ENCODE results near the gene LGR4.

Gene LGR4

DNA sequence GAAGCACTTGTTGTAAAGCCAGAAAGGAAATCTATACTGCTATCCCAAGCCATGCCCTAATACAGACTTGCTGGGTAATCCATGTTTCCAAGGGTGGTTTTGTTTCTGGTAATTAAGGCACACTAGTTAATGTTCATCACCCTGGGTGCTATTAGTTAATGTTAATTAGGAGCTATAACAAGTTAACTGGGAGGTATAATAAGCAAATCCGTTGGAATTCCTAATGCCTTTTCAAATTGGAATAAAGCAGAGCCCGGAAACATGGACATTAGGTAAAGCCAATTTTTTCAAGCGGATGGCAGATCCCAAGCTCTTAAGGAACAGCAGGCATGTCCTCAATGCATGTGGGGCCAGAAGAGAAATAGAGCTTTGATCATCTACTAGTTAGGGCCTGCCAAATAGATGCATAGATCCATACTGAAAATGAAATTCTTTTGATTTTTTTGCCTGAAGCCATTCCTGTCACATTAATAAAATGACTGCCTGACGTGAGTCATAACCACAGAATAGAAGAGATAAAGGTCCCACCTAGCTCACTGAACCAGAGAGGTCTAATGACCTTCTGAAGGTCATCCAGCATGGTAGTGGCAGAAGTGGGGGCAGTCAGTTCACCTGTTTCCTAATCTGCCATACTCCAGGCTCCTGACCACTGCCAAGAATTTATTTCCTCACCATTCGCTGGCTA, 81.1 kb downstream of the LGR4 start:
- in situ Hi-C loops (cut with MboI; ENCODE audit: low pct_unique_long_range_greater_than_20kb, low sequenced_read_pairs) = no loop called here
- DNase-seq = no peak

DNA sequence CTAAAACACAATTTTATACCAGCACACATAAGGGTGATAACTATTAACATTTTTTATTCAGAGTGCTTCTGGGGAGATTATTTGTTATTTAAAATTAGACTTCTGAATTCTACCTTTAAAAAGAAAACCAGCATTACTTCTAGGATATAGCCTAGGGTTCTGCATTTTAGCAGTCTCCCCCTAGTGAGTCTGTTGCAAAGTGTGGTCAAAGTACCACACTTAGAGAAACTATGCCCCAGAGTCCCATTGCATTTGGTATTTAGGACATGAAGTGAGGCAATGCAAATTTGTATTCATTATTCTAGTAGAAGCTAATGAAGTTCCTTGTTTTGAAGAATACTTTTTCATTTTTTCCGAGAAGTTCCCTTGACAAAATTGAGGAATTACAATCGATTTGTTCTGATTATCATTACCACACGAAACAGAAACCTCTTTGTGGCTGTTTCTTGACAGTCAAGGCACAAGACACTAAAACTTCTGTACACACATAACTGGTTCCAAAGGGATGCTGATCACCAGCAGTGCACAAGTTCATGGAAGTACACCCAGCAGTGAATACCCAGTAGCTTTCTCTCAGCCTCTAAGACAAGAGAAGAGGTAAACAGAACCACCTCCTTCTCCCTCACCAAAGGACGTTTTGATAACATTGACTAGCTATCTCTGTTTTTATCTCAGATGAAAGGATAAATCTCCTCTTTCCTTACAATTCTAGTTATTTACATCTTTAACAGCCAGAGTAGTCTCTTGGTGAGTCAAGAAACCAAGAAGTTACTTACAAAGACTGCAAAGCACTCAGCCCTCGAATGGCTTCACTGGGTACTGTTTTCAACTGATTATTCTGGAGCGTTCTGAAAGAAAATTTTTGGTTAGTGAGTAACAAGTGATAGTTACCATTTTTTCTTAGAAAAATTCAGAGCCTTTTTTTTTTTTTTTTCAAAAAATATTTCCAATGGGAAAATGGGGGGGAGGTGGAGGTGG, 82.0 kb downstream of the LGR4 start:
- no peak for DNase-seq

DNA sequence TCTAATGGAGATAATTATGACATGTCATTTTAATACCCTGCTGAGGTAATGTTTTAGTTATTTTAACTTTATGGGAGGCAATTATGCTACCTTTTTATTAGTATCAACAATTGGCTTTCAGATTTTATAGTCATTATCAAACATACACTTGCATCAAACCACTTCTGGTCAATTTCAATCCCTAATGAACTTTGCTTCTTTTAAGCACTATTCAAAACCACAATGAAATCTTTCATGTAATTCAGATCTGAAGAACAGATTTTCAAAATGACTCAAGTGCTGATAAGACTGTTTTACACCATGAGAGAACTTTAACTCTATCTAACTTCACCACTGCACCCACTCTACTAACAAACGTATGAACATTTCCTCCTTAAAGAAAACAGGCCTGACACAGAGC, 83.7 kb downstream of the LGR4 start:
- in situ Hi-C loops (cut with MboI; ENCODE audit: low pct_unique_long_range_greater_than_20kb, low sequenced_read_pairs) = no loop called here
- no peak for DNase-seq

More for the DNA sequence above, 82.0 kb downstream of the LGR4 start:
- in situ Hi-C loops (cut with MboI; ENCODE audit: low pct_unique_long_range_greater_than_20kb, low sequenced_read_pairs) = no loop called here

DNA sequence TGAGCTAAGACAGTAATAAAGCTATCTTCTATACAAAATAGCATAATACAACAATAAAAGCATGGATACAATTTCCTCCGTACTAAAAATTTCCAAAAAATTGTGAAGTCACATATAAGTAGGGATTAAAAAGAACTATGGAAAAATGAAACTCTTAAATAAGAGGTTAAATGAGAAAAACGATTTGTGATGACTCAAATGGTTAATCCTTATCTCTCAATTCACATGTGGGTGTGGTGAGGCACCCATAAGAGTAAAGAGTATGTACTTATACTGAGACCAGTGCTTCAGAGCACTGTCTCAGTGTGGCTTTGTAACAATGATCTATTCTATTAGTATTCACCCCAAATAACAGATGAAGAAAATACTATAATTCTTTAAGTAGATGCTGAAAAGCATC, 84.6 kb downstream of the LGR4 start:
- no peak for DNase-seq
- in situ Hi-C loops (cut with MboI; ENCODE audit: low pct_unique_long_range_greater_than_20kb, low sequenced_read_pairs) = no loop called here

DNA sequence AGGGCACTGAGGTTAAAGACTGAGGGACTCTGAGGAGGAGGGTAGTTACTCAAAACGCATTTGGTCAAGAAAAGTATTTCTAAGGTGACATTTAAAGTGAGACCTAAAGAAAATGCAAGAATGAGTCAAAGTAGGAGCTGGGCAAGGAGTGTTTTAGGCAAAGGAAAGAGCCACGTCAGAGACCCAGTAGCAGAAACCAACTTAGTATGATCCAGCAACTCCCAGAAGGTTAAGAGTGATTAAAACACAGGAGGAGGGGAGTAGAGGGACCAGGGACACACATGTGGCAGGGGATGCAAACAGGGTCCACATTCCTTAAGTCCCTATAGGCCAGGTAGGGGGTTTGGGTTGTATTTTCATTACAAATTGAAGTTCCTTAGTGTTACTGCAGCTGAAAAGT, 85.2 kb downstream of the LGR4 start:
- no peak for DNase-seq
- in situ Hi-C loops (cut with MboI; ENCODE audit: low pct_unique_long_range_greater_than_20kb, low sequenced_read_pairs) = no loop called here

DNA sequence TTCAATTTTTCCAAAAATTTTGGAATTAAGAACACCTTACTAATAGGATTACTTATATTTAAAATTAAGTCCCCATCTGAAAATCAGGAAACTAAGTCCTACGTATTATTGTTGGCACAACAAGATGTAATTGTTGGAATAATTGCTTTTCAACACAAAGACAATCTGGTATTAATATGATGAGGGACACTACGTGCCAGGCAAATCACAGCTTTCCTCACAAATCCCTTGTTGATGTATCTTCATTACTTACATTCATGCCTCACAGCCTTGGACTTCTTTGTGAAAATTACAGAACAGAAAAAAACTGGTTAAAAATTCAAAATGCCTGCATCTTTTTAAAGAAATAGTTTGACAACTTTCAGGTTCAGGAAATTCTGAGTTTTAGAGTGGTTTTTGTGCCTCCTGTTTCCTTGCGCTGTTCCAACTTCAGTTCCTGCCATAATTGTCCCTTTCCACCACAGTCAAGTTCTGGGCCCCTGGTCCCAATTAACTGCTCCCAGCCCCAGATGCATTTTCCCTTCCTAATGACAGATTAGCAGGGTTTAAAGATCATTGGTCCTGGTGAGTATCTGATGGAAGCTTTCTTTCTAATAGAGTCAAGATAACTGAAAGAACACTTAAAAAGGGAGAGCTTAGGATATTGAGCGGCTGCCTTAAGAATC, 86.3 kb downstream of the LGR4 start:
- no peak for DNase-seq
- in situ Hi-C loops (cut with MboI; ENCODE audit: low pct_unique_long_range_greater_than_20kb, low sequenced_read_pairs) = no loop called here

DNA sequence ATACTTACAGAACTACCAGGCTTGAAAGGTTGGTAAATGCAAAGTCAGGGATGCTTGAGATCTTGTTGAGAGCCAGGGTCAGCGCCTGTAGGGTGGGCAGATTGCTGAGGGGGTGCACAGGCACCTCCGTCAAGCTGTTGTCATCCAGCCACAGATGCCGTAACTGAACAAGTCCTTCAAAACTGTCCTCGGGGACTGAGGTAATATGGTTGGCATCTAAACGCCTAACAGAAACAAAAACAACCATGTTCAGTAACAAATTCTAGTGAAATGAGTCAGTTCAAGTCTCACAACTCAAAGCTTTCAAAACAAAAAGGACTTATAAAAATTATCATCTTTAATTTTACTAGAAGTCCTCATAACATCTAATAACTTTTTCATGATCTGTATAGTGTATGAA, 87.3 kb downstream of the LGR4 start:
- DNase-seq = no peak
- in situ Hi-C loops (cut with MboI; ENCODE audit: low pct_unique_long_range_greater_than_20kb, low sequenced_read_pairs) = no loop called here

DNA sequence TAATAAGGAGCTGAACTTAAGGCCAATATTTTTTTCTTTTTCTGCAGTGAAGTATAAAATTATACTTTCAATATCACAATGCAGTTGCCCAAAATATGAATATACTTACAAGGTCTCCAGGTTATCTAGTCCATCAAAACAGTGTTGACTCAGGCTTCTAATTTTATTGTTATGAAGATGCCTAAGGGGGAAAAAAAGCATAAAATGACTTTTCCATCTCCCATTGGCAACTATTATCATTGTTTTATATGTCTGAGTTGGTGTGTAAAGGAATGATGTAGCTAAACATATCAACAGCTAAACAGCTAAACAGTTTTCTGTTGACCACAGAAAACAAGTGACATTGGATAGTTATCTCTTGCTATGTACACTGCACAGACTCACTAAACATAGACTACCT, 88.4 kb downstream of the LGR4 start:
- DNase-seq = no peak
- in situ Hi-C loops (cut with MboI; ENCODE audit: low pct_unique_long_range_greater_than_20kb, low sequenced_read_pairs) = no loop called here

DNA sequence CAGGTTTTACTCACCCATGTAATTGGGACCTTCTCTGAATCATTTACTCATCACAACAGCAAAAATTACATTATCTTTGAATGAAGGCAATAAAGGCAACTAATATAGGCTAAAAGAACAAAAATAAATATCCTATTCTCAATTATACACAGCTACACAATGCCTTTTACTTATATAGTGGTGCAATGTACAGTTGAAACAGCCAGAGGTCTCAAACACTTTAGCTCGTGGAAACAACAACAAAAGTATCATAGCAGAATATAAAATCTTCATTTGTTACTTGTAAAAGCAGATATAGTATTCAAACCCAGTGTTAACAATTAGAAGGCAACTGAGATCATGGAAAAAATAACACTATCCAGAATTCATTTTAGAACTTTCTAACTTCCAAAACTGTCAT, 88.9 kb downstream of the LGR4 start:
- in situ Hi-C loops (cut with MboI; ENCODE audit: low pct_unique_long_range_greater_than_20kb, low sequenced_read_pairs) = no loop called here

DNA sequence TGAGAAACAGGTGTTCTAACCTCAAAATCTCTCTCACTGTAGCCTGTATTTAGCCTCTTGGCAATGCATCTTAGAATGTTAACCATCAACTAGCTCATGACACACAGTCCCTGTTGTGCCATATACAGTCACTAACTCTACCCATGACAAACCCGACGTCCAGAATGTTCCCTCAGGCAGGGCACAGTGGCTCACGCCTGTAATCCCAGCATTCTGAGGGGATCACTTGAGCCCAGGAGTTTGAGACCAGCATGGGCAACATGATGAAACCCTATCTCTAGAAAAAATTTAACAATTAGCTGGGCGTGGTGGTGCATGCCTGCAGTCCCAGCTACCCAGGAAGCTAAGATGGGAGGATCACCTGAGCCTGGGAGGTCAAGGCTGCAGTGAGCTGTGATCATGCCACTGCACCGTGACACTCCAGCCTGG, 91.3 kb downstream of the LGR4 start:
- DNase-seq = no peak
- in situ Hi-C loops (cut with MboI; ENCODE audit: low pct_unique_long_range_greater_than_20kb, low sequenced_read_pairs) = no loop called here

More for the DNA sequence above, 88.9 kb downstream of the LGR4 start:
- no peak for DNase-seq

DNA sequence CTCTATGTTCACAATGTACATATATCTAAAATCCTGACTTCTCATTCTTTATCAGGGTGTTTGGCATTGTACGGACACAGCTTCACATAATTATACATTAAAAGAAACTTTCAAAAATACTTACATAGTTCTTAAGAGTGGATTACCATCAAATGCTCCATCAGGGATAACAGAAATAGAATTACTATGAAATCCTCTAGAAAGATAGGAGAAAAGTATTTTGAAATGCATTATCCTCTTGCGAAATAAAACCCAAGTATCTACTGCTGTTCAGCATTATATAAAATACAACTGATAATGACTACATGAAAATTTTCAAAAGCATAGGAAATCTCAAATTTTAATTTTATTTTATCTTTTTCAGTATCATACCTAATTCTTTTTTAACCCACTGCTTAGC, 91.8 kb downstream of the LGR4 start:
- in situ Hi-C loops (cut with MboI; ENCODE audit: low pct_unique_long_range_greater_than_20kb, low sequenced_read_pairs) = no loop called here
- no peak for DNase-seq

DNA sequence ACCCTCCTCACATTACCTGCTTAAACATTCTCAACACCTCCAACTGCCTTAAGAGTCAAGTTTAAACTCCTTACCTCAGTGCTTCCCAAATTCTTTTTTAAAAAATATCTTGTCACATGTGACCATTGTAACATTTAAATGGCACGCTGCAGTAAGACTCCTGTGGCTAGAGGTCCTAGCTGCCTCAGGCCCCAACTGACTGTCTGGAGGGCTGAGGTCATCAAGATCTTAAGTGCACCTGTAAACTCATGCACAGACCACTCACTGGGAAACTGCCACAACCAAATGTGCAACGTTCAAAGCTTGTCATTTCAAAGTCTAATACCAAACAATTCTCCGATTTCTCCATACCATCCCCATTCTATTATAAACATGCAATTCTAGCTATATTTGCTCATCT, 93.1 kb downstream of the LGR4 start:
- in situ Hi-C loops (cut with MboI; ENCODE audit: low pct_unique_long_range_greater_than_20kb, low sequenced_read_pairs) = no loop called here
- no peak for DNase-seq

DNA sequence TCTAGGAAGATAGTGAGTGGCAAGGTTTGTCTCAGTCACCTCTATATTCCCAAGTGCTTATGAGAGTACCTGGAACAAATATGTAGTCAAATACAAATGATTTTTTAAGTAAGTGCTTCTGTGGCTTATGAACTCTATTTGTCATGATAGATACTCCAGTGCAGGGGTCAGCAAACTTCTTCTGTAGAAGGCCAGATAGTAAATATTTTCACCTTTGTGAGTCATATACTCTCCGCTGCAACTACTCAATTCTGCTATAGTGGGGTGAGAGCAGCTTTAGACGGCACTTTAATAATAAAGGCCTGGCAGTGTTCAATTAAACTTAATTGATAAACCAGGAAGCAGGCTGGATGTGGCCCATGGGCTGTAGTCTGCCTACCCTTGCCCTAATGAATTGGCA, 97.2 kb downstream of the LGR4 start:
- in situ Hi-C loops (cut with MboI; ENCODE audit: low pct_unique_long_range_greater_than_20kb, low sequenced_read_pairs) = no loop called here
- no peak for DNase-seq

DNA sequence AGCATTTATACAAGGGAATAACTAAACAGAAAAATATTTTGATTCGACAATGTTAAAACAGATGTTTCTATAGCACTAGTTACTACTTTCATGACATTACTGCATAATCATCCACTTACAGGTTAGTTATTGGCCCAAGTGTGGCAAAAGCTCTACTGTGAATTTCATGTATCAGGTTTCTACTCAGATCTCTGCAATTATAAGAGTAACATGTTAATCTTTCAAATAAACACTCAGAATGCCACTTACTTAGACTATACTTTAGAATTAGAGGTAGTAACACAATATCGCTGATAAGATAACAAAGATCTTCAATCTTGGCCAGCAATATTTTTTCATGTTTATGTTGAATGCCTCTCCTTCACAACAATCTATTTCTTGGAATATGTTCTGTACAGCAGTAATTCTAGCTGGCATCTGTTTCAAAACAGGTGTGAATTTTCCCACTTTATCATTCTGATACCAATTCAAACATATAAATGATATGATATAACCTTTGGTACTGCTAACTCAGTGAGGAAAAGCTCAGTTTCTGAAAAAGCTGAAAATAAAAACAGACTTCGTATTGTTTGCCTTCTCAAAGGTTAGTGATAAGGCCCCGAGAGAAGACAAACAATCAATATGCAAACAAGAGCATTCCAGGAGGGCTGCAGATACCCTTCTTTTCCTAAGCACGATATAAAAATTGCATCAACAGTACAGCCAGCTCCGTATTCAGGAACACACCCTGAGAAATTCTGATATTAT, 98.6 kb downstream of the LGR4 start:
- in situ Hi-C loops (cut with MboI; ENCODE audit: low pct_unique_long_range_greater_than_20kb, low sequenced_read_pairs) = no loop called here
- DNase-seq = no peak

DNA sequence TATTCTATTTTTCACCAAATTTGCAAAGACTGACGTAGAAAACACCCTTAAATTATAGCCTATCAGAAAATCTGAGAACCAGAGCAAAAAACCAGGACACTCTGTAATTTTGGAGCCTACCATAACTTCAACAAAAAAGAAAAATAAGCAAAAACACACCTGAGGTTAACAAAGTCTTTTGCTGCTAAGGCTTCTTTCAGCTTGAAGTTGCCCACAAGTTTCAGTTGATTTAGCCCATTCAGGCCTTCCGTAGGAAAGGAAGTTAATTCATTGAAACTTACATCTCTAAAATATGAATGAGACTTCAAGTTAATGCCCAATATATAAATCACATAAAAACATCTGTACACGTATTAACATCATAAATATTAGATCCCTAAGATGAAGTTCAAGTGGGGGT, 99.2 kb downstream of the LGR4 start:
- in situ Hi-C loops (cut with MboI; ENCODE audit: low pct_unique_long_range_greater_than_20kb, low sequenced_read_pairs) = no loop called here
- DNase-seq = no peak

DNA sequence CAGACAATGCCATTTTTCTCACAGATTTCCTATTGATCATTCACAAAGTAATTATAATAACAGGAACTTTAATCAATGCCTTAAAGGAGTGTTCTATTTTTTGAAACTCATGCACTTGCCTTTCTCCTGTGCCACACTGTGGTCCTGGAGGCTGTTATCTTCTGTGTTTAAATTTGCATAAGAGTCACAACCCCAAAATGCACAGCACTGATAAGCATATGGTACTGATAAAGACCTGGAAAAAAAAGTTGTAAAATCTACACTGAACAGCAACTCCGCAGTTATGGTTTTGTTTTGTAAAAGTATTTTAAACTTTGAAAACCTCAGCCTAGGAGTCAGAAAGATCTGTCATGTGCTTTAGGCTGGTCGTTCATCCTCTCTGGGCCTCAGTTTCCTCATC, 100.4 kb downstream of the LGR4 start:
- no peak for DNase-seq
- in situ Hi-C loops (cut with MboI; ENCODE audit: low pct_unique_long_range_greater_than_20kb, low sequenced_read_pairs) = no loop called here

DNA sequence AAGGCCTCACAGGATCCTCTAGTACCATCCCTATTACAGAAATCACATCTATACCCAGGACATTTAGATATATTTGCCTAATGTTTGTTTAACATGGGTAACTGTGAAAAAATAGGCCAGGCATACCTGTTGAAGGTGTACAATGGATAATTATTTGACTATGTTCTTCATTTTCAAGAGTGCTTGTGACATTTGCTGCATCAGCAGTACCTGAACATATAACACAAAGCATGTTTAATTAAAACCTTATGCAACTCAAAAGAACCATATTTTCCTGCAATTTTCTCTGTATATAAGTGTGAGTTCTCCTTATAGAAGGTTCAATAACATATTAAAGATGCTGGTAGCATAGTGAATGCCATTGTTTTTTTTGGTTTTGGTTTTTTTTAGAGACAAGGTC, 101.1 kb downstream of the LGR4 start:
- no peak for DNase-seq
- in situ Hi-C loops (cut with MboI; ENCODE audit: low pct_unique_long_range_greater_than_20kb, low sequenced_read_pairs) = no loop called here

DNA sequence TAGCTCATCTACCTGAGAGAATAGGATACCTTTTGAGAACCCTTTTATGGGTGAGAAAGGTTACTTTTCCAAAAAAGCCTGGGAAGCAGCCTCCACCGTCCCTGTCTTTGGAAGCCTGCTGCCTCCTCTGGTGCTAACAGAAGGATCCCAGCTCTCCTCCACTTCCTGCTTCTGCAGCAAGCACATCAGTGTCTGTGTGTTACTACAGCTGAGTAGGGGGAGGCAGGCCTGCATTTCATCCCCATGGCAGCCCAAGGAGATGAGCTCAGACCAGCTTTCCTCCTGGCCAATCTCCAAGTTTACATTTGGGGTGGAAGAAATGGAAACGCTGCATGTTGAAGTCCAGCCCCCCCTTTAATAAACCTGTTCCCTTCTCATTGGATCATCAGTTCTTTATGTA, 102.2 kb downstream of the LGR4 start:
- in situ Hi-C loops (cut with MboI; ENCODE audit: low pct_unique_long_range_greater_than_20kb, low sequenced_read_pairs) = no loop called here
- DNase-seq = no peak

DNA sequence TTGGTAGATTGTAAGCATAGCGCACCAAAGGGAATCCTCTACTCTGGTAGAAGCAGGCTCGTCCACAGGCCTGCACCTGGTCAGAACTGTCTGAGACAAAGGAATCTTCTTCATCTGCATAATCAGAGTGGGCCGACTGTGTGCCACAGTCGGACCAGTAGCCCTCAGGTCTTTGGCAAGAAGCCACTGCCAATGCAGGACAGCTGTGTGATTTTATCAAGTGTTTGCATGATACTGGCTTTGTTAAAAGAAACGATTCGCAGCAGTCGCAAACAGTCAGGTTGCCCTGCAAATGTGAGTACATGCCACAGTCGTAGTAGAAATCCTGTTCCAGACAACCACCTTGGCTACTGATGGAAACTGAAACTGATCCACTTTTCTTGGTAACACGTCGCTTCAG, 104.7 kb downstream of the LGR4 start:
- in situ Hi-C loops (cut with MboI; ENCODE audit: low pct_unique_long_range_greater_than_20kb, low sequenced_read_pairs) = no loop called here

More for the DNA sequence above, 104.7 kb downstream of the LGR4 start:
- DNase-seq = no peak
